K562 (cell line): ENCODE data around the gene ERP29. TPM values are rescaled to one million over a fixed set of nuclear protein-coding genes. Genes with fewer than 3 reads are reported as not detected.
A peak's percentile ranks its signal among the peaks of the same experiment; 100 is the strongest.

ENCODE experiments used
- BDP1 ChIP-seq: IDR thresholded peaks from 3 replicates; pipeline ENCODE4 v1.6.1; 2011; ENCODE audit not compliant: insufficient read length, insufficient read depth
- CC2D1A ChIP-seq: fragments of 450-650 bp; IDR thresholded peaks from 2 replicates; pipeline ENCODE4 v1.6.1; 2017; ENCODE audit warnings: mild to moderate bottlenecking
- CREBBP ChIP-seq: IDR thresholded peaks from one replicate; pipeline ENCODE4 v1.6.1; 2012; ENCODE audit warnings: low read depth, mild to moderate bottlenecking, control low read depth, inconsistent platforms, low read length
- HMG20A ChIP-seq: fragments of 450-650 bp; formaldehyde crosslinking; conservative IDR thresholded peaks from 2 replicates; pipeline ENCODE4 v1.4.0; 2020; ENCODE audit warnings: mild to moderate bottlenecking, mixed read lengths
- IRF2 ChIP-seq: sonication (generic); formaldehyde crosslinking; IDR thresholded peaks from 2 replicates; pipeline ENCODE4 v1.8.1; 2022; ENCODE audit warnings: mild to moderate bottlenecking, missing genetic modification reagents
- KAT8 ChIP-seq: fragments of 450-650 bp; IDR thresholded peaks from 2 replicates; pipeline ENCODE4 v1.6.1; 2016; ENCODE audit warnings: low read depth, mild to moderate bottlenecking
- KDM4B ChIP-seq, 2 experiments: fragments of 450-650 bp in 1 of 2; sonication (generic) in 1 of 2; IDR thresholded peaks; 2 replicates each; pipeline ENCODE4 v1.6.1; 2016 to 2017; ENCODE audit warnings: borderline replicate concordance in 2 of 2, antibody characterized with exemption in 1 of 2, low read depth in 1 of 2, mild to moderate bottlenecking in 1 of 2
- KLF13 ChIP-seq: fragments of 450-650 bp; IDR thresholded peaks from 2 replicates; pipeline ENCODE4 v1.6.1; 2016; ENCODE audit warnings: missing genetic modification characterization, low read depth, mild to moderate bottlenecking, missing compliant biosample characterization, moderate library complexity, borderline replicate concordance
- NR2C2 ChIP-seq, 2 experiments: fragments of 200-800 bp in 1 of 2; sonication (Bioruptor generic) in 1 of 2; sonication (generic) in 1 of 2; formaldehyde crosslinking in 1 of 2; IDR thresholded peaks; 2 replicates each; pipeline versions ENCODE4 v1.6.1 to v1.8.0; 2016 to 2022; ENCODE audit warnings: mild to moderate bottlenecking in 1 of 2, missing compliant biosample characterization in 1 of 2, missing genetic modification characterization in 1 of 2, missing genetic modification reagents in 1 of 2
- PCBP2 ChIP-seq: fragments of 200-400 bp; formaldehyde crosslinking; IDR thresholded peaks from 2 replicates; pipeline ENCODE4 v1.6.1; 2018; ENCODE audit warnings: low read length, low read depth, mild to moderate bottlenecking, moderate library complexity; ENCODE audit not compliant: poor library complexity, severe bottlenecking
- RBM39 ChIP-seq: fragments of 200-400 bp; formaldehyde crosslinking; optimal IDR thresholded peaks from 2 replicates; pipeline ENCODE3; 2018; ENCODE audit warnings: low read depth, low read length
- SMAD1 ChIP-seq: fragments of 150-350 bp; IDR thresholded peaks from 2 replicates; pipeline ENCODE4 v1.6.1; 2014; ENCODE audit warnings: low read length, low read depth; ENCODE audit not compliant: partially characterized antibody
- SMAD4 ChIP-seq: fragments of 250-450 bp; sonication (Bioruptor Pico); conservative IDR thresholded peaks from 2 replicates; pipeline ENCODE4 v1.8.0; 2021; ENCODE audit warnings: inconsistent platforms, mild to moderate bottlenecking, moderate library complexity
- SRSF7 ChIP-seq: fragments of 200-400 bp; formaldehyde crosslinking; optimal IDR thresholded peaks from 2 replicates; pipeline ENCODE3; 2017; ENCODE audit warnings: mild to moderate bottlenecking, low read depth, low read length
- TAF1 ChIP-seq: IDR thresholded peaks from 2 replicates; pipeline ENCODE4 v1.6.1; 2011; ENCODE audit warnings: mild to moderate bottlenecking, low read length, moderate library complexity; ENCODE audit not compliant: insufficient read depth, control insufficient read depth, severe bottlenecking; ENCODE audit errors: extremely low read depth
- ZFP1 ChIP-seq: fragments of 450-650 bp; formaldehyde crosslinking; IDR thresholded peaks from 2 replicates; pipeline ENCODE4 v1.4.0; 2020; ENCODE audit warnings: mild to moderate bottlenecking, mixed read lengths
- ZKSCAN1 ChIP-seq: fragments of 150-350 bp; IDR thresholded peaks from 2 replicates; pipeline ENCODE4 v1.6.1; 2016; ENCODE audit warnings: low read depth, low read length
- ZNF232 ChIP-seq: sonication (generic); formaldehyde crosslinking; IDR thresholded peaks from 2 replicates; pipeline ENCODE4 v1.8.0; 2022; ENCODE audit warnings: mild to moderate bottlenecking, missing genetic modification reagents
- ZSCAN32 ChIP-seq: fragments of 450-650 bp; formaldehyde crosslinking; IDR thresholded peaks from 2 replicates; pipeline ENCODE4 v1.4.0; 2020; ENCODE audit warnings: mild to moderate bottlenecking, moderate library complexity
- polyA plus RNA-seq, 8 experiments: library from polyadenylated mRNA; depleted of rRNA in 4 of 8; stranded (reverse) in 5 of 8; unstranded in 3 of 8; fragments of >200 nt; fragmentation: Nextera tagmentation in 2 of 8; fragmentation: Illumina TruSeq in 1 of 8; extraction: Ambion mirVana in 2 of 8; extraction: Trizol in 1 of 8; gene quantifications; 2 replicates each; pipeline versions ENCODE4 v1.2.1 to v1.2.3, GENCODE V29; 2011 to 2014; ENCODE audit warnings: inconsistent platforms in 1 of 8, missing spikeins in 1 of 8
- total RNA-seq, 7 experiments: library from RNA; depleted of rRNA in 6 of 7; stranded (reverse); fragments of >200 nt in 6 of 7; fragmentation: Illumina TruSeq in 2 of 7; extraction: Trizol in 2 of 7; gene quantifications; 2 replicates each; pipeline versions ENCODE4 v1.2.1 to v1.2.3, GENCODE V29; 2011 to 2021; ENCODE audit warnings: low replicate concordance in 1 of 7
- TF ChIP-seq, protein P1 (sequence below): IDR thresholded peaks from 2 replicates; pipeline ENCODE4 v1.6.1; 2016; ENCODE audit warnings: missing genetic modification characterization, missing compliant biosample characterization
- TF ChIP-seq, protein P2 (sequence below): fragments of 450-650 bp; conservative IDR thresholded peaks from 2 replicates; pipeline ENCODE4 v1.6.1; 2016; ENCODE audit warnings: missing genetic modification characterization, low read depth, mild to moderate bottlenecking, missing compliant biosample characterization, moderate library complexity
- TF ChIP-seq, protein P3 (sequence below): fragments of 250-450 bp; sonication (Bioruptor Pico); IDR thresholded peaks from 2 replicates; pipeline ENCODE4 v1.9.0; 2021; ENCODE audit warnings: mild to moderate bottlenecking, inconsistent platforms

Gene ERP29
- total and polyA plus RNA-seq, 9 of the 15 experiments (the other 6 are each of a cell fraction or from before 2014, with no cell fraction given): 42.4 to 146 (median 111) TPM

DNA sequence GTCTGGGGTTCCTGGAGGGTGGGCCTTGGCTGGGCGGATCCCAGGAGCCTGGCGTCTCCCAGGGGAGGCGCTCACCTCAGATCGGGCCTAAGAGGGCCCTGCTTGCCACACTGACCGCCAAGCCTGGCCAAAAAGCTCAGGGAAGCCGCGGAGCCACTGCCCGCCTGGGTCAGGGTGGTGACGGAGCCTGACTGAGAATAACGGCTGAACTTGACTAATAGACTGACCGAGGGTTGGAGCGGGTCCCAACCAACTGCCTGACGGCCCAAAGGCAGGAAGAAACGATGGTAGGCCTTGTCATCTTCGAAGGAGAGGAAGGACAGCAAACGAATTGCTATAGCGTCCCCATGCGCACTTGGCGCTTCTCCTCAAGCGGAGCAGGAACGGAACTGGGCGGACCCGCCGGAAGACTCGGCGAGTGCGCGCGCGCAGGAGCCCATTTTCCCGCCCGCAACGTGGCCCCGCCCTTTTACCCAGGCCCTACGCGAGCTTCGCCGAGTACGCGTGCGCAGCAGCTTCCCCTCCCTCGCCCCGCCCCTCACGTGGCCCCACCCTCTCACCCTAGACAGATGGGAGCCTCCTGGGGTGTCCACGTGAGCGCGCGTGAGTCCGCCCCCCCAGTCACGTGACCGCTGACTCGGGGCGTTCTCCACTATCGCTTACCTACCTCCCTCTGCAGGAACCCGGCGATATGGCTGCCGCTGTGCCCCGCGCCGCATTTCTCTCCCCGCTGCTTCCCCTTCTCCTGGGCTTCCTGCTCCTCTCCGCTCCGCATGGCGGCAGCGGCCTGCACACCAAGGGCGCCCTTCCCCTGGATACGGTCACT is at the start of gene ERP29, which contains the start of gene TMEM116 (continued):
- TF ChIP-seq RBM39 (peak; percentile 74), SRSF7 (no peak), NR2C2 (CRISPR knock-in tag; IDR thresholded peaks at IDR 0.05) (peak; percentile 64; the same call in 1 of the 2 replicates), NR2C2 (tag; IDR thresholded peaks at IDR 0.05) (no peak), ZKSCAN1 (no peak; the same call in 1 of the 2 replicates), ZNF232 (peak; percentile 90; the same call in 1 of the 2 replicates), KDM4B (IDR thresholded peaks at IDR 0.05; ENCODE audit: borderline replicate concordance in 2 of 2, low read depth in 1 of 2) (no peak; a peak in 1 of 4 replicates), CREBBP (no peak), TAF1 (peak; percentile 82), ZSCAN32 (CRISPR knock-in tag) (no peak), IRF2 (no peak), SMAD1 (peak; percentile 67), ZFP1 (no peak), SMAD4 (CRISPR knock-in tag) (peak; percentile 55), CC2D1A (peak; percentile 90), KAT8 (no peak), KLF13 (tag) (peak; percentile 83), BDP1 (no peak), PCBP2 (no peak), HMG20A (CRISPR knock-in tag) (no peak)
- TF ChIP-seq, protein P1, sequence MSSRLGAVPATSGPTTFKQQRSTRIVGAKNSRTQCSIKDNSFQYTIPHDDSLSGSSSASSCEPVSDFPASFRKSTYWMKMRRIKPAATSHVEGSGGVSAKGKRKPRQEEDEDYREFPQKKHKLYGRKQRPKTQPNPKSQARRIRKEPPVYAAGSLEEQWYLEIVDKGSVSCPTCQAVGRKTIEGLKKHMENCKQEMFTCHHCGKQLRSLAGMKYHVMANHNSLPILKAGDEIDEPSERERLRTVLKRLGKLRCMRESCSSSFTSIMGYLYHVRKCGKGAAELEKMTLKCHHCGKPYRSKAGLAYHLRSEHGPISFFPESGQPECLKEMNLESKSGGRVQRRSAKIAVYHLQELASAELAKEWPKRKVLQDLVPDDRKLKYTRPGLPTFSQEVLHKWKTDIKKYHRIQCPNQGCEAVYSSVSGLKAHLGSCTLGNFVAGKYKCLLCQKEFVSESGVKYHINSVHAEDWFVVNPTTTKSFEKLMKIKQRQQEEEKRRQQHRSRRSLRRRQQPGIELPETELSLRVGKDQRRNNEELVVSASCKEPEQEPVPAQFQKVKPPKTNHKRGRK (tag): no peak
- TF ChIP-seq, protein P2, sequence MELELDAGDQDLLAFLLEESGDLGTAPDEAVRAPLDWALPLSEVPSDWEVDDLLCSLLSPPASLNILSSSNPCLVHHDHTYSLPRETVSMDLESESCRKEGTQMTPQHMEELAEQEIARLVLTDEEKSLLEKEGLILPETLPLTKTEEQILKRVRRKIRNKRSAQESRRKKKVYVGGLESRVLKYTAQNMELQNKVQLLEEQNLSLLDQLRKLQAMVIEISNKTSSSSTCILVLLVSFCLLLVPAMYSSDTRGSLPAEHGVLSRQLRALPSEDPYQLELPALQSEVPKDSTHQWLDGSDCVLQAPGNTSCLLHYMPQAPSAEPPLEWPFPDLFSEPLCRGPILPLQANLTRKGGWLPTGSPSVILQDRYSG: peak; percentile 65; the same call in 1 of the 2 replicates
- TF ChIP-seq, protein P3, sequence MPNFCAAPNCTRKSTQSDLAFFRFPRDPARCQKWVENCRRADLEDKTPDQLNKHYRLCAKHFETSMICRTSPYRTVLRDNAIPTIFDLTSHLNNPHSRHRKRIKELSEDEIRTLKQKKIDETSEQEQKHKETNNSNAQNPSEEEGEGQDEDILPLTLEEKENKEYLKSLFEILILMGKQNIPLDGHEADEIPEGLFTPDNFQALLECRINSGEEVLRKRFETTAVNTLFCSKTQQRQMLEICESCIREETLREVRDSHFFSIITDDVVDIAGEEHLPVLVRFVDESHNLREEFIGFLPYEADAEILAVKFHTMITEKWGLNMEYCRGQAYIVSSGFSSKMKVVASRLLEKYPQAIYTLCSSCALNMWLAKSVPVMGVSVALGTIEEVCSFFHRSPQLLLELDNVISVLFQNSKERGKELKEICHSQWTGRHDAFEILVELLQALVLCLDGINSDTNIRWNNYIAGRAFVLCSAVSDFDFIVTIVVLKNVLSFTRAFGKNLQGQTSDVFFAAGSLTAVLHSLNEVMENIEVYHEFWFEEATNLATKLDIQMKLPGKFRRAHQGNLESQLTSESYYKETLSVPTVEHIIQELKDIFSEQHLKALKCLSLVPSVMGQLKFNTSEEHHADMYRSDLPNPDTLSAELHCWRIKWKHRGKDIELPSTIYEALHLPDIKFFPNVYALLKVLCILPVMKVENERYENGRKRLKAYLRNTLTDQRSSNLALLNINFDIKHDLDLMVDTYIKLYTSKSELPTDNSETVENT (CRISPR knock-in tag): peak; percentile 83
